HG02623 (cell line): ENCODE measurements around the gene EDEM3.
"Not testable (repeated sequence)": the region's sequence is repeated elsewhere in the genome, so short reads cannot be mapped to it uniquely, and the experiment has no call there.

Experiments used
- ATAC-seq: cut with Tn5 transposase; IDR thresholded peaks from one replicate; pipeline ENCODE4 v1.9.1; 2021; ENCODE audit warnings: moderate library complexity; ENCODE audit not compliant: unreplicated experiment

Gene EDEM3

DNA sequence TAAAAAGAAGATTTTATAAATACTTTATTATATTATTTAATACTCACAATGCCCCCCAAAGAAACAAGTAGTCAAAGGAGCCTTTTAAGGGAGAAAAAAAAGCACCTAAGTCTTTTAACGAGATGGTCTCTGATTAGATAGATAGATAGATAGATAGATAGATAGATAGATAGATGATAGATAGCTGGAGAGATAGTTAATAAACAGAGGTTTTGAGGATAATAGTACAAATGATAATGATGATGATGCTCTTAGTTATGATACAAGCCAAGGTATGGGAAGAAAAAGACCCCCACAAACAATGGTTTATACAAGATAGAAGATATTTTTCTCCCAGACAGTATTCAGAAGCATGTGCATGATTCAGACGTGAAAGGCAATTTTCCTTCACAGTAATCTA is 14.6 kb upstream of the EDEM3 start:
- ATAC-seq: no peak

DNA sequence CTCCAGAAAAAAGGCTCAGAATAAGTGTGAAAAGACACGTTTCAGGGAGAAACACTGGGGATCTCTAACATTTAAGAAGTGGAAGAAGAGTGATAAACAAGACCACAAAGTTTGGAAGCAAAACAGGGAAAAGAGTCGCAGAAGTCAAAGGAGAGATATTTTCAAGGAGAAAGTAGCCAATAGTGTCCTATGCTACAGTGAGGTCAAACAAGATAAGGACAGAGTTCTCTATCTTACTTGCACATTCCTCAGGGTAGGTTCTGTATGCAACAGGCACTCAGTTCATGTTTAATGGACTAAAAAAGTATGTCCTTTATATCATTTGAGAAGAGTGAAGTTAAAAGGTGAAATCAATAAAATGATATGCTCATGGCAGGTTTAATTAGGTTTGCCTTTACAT is 13.8 kb upstream of the EDEM3 start:
- no peak for ATAC-seq

DNA sequence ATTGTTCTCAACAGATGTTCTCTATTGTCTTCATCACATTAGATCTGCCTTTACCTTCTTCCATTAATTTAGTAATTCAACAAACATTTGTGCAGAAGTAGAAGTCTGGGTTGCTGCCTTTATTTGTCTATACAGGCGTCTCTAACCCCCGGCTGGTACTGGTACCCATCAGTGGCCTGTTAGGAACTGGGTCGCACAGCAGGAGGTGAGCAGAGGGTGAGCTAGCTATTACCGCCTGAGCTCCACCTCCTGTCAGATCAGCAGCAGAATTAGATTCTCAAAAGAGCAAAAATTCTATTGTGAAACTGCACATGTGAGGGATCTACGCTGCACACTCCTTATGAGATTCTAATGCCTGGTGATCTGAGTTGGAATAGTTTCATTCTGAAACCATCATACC is 12.9 kb upstream of the EDEM3 start:
- no peak for ATAC-seq

DNA sequence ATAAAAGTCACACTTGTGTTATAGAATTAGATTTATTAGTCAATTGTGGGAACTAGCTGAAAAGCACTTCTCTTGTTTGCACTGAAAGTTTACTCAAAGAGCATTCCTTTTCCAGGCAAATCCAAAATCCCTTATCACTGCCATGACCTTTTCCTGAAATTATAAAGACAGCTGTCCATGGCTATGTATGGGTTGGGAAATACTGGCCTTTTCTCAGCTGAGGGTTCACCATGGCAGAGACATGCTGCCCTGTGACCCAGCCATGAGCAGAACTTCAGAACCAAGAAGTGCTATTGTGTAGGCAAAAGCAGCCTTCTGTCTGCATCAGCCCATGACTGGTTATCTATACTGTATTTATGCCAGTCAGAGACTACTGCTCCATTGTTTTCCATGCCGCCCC is 9.8 kb upstream of the EDEM3 start:
- ATAC-seq: no peak

DNA sequence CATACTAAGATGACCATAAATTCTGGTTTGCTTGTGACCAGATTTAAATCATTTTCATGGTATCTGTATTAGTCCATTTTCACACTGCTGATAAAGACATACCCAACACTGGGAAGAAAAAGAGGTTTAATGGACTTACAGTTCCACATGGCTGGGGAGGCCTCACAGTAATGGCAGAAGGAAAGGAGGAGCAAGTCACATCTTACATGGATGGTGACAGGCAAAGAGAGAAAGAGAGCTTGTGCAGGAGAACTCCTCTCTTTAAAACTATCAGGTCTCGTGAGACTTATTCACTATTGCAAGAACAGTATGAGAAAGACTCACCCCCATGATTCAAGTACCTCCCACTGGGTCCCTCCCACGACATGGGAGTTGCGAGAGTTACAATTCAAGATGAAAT is 8.9 kb upstream of the EDEM3 start:
- ATAC-seq: not testable (repeated sequence)

DNA sequence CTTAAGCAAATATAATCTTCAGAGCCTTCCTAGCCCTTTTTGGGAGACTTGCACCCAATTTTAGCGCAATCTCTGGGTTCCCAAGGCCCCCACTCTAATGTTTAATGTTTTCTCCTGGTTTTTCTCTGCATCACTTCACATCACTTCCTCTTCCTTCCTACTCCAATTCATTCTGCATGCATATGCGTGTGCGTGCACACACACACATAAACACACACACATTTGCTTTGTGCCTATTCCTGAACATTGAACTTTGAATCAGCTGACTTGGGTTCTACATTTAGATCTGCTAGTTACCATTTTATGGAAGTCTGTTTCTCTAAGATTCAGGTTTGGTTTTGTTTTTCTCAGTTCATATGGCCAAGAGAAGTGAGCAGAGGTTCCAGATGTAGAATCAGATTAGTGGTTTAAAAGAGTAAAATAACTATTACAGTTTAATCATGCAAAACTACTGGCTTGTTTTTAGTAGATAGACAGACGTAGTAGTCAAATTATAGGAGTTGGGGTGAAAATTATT is 7.4 kb upstream of the EDEM3 start:
- no peak for ATAC-seq

DNA sequence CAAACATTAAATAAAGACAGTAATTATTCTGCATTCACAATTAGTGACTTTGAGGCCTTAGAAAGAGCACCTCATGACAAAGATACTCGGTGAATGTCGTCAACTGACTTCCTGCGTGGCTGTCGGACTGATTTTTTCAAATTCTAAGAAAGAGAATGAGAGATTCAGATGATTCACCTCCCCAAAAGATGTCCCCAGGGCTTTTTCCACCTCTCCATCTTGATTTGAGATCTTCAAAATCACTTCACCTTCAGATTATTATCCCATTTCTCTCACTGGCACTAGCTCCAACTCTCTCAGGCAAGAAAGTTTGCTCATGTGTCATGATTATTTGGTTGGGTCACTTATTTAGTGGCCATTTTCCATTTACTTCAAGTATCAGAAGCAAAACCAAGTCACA is 5.0 kb upstream of the EDEM3 start:
- ATAC-seq: no peak

DNA sequence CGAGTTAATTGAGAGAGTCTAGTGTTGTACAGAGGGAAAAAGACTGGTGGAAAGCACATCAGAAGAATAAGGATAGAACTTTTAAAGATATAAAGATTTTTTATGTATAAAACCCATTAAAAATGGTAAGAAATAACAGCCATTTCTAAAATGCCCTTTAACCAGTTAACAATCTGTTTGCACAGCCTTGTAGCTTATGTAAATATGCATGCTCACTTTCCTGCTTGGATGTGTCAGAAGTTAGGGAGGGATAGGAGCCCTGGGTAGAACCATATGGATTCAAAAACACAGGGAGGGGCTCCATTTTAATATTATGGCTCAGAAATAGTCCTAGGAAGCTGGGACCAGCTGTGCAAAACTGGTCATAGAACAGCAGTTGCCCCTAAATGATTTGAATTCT is 4.5 kb upstream of the EDEM3 start:
- ATAC-seq: no peak

DNA sequence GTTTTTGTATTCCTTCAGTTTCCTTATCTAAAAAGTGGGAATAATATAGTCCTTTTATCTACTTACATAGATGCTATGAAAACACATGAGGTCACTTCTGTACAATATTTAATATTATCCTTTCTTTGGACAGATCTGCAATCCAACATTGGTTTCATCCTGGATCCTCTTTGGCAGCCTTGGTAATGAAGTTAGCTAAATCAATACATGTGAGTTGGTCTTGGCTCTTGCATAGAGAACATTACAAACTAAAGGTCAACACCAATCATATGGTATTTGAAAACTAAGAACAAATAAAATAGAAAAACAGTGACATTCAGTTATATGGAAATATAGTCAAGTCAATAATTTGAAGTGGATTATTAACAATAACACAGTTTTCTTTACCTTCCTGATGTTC is 3.2 kb upstream of the EDEM3 start:
- no peak for ATAC-seq

DNA sequence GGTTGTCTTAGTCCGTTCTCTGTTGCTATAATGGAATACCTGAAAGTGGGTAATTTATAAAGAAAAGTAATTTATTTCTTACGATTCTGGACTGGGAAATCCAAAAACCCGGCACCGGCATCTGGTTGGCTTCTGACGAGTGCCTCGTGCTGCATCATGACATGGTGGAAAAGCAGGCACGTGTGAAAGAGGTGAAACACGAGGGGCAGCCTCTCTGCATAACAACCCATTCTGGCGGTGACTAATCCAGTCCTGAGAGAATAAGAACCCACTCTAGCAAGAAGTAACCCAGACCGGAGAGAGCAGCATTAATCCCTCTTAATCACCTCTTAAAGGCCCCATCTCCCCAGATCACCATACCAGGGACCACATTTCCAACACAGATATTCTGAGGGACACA is 2.7 kb upstream of the EDEM3 start:
- no peak for ATAC-seq

DNA sequence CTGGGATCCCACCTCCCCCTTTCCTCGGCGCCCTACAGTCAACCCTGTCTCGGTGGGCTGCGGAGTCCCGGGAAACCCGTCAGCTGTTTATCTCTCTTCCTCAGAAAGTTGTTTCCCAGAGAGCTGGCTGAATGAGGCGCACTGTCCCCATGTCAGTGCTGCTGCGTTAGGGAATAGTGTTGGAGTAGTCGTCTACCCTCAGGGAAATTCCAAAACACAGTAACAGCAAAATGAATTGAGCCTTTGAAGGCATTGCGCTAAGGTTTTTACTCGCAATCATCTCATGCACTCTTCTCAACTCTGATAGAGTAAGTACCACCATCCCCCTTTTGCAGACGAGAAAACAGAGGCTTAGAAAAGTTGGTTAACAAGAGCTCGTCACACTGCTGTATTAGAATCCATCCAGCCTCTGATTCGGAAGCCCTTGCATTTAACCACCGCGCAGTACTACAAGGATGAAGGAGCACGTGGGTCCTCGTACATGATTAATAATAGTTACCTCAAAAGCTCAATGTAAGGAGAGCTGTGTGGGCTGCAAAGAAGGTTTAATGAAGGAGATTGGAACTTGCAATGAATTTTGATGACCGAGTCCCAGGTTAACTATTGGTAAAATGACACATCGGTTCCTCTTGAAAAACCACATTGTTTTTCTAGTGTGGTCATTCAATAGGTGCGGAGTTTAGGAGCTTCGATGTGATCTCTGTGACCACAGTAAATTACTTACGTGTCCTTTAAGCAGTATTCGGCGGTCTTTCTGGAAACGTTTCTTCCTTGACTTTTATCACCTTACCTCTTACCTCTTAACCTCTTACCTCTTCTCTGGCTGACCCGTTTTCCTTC is 788 bp upstream of the EDEM3 start:
- ATAC-seq: peak; percentile 10

DNA sequence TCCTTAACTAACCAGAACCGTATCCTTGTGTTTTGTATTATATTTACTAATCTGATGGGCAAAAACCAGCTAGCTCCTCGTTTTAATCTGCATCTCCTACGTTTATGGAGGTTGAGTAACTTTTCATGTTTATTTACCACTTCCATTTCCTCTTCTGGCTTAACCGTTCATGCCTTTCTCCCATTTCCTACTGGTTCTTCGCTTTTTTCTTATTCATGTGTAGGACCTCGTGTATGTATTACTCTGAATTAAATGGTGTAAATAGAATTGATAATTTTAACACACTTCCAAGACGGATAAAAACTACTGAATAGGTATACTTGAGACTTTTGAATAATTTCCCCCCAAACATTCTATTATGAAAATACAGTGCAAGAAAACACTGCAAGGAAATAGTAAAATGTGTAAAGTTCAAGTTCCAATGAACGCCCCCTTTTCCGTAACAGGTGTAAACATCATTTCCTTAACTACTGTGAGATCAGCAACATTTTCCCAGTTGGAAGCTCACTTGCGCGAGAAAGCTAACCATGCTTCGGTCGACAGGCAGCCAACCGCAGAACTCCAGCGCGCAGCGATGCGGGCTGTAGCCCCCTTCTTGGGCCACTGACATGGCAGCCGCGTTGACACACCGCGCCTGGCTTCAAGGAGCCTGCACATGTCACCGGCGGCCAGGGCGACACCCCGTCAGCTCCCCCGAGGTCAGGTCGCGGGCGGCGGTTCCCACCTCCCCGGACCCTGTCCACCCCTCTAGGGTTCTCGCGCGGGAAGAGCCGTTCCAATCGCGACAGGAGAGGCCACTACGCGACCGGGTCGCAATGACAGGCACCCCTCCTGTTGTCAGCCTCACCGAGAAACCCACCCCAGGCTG is 816 bp downstream of the EDEM3 start:
- peak; percentile 2 for ATAC-seq

DNA sequence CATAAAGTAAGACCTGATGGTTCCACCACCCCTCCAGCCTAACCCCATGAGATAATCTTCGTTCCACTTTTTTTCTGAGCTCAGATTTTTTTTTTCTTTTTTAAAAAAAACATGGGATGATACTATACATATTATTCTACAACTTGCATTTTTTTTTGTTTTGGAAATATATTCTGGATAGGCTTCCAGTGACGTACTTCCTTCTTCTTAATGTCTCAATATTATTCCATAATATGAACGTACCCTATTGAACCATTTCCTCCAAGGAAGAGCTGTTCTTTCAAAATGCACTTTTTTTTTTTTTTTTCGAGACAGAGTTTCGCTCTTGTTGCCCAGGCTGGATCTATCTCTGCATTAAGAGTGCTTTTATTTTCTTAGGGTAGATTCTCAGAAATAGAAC is 1.5 kb downstream of the EDEM3 start:
- no peak for ATAC-seq

DNA sequence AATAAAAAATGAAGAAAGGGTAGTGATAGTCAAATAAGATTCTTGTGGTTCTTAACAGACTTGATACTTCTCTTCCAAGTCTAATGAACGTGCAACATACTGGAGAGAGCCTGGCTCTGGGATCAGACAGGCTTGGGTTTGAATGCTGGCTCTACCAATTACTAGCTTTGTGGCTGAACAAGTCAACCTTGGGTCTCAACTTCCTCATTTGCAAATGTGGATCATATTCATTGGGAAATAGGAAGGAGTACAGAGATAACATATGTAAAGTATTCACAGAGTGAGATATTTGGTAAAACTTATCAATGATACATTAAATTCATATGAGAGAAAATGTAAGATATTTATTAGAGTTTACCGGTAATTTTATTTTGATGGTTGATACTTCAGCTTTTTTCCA is 2.0 kb downstream of the EDEM3 start:
- ATAC-seq: no peak

DNA sequence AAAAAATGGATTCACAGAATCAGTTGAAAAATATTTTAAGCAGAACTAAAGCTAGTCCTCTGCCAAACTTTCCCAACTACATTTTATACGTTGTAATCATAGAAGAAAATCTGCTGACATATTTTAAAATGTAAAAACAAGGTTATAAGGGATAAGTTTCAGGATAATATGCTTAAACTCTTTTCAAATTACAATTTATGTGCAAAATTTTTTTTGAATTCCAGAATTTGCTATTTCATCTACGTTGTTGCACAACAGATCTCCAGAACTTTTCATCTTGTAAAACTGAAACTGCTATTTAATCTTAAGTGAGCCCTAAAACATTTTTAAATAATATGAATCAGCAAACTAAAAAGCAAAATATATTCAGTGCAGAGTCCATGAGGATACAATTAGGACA is 5.9 kb downstream of the EDEM3 start:
- ATAC-seq: no peak

DNA sequence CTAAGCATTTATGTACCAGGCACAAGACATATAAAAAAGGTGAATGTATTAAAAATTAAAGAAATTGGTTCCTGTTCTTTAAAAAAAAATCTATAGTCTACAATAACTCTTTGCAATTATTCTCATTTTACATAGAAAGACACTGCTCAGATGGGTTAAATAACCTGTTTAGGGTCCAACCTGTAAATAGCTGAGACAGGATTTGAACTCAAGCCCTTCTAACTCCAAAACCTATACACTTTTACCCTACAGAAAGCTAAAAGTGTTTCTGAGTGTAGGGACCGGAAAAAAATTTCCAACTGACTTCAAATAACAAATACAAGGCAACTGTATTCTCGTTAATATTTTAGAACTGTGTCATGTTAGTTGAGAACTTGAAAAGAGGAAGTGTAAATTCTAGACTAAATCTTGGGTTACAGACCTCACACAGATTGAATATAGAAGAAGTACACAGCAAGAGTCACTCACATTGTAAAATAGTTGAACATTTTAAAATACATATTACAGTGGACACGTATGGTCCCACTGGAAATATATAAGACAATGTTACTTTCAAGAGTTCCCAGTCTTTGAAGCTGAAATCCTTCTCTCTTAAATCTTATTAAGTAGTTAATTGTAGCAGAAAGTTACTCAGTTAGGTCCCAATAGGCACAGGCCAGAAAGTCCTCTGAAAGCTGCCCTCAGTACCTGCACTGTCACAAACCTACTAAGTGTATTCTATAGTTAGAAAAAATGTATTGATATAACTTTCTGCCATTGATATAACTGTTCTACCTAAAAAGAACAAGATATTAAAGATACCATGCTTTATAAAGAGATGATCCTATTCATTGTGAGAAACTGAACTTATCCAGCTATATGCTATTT is 7.3 kb downstream of the EDEM3 start:
- ATAC-seq: peak; percentile 68

DNA sequence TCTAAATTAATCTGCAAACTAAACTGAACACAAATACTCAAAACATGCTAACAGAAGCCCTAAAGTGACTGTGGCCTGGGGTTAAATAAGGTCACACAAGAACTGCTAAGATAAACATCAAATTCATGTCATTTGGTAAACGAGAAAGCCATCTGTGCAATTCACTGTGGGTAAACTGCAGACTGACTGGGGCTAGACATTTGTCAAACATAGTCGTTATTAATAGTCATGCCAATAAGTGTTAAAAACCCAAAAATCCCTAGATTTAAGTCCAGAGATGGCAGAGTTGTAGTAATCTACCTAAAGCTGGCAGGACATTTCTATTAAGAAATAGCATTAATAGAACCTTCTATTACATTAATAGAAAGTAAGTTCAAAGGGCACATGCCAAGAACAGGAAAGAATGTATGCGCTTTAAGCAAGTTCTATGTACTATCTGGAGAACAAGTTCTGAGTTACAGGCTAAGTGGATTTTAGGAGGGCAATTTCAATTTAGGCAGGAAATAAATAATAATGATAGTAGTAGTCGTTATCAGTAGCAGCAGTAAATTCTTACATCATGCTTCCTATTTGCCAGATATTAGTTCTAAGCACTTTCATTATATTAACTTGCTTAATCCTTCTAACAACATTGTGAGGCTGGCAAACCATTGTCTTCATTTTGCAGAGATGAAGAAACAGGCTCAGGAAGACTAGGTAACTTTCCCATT is 8.6 kb downstream of the EDEM3 start:
- ATAC-seq: no peak

DNA sequence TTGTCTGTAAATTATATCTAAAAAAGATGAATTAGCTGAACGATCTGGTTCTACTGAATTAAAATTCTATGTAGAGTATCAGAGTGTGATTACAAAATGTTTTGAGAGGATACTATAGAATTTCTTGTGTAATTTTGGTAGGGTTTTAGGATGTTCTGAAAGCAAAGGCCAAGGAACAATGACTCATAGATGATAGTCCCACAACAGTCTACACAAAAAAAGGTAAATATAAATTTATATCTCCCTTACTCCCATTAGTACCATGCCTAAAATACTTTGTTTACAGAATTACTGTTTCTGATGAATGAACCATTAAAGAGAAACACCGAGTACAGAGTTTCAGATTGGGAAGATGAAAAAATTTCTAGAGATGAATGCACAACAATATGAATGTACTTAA is 9.5 kb downstream of the EDEM3 start:
- no peak for ATAC-seq

DNA sequence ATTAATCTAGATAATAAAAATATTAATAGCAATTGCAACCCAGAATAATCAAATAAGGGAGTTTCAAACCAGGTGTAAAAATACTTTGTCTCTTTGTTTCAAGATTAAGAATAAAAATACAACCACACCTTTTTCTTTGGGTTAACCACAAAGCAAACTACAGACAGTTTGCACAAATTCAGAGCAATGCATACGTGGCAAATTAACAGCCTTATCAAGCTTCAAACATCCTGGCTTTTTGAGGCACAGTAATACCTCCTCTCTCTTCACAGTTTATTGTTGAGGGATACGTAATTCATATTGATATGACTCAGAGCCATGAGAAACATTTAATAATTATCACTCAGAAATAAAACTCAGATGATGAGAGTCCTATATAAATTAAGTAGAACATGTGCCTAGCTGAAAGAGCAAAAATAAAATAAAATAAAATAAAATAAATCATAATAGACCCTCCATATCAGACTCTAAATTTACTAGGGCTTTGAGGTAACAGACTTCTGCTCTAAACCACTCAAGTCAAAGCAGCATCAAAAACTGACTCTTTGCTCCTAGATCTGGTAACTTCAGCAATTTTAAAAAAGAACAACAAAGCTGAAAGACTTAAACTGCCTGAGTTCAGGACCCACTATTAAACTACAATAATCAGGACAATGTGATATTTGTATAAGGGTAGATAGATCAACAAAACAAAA is 11.4 kb downstream of the EDEM3 start:
- peak; percentile 47 for ATAC-seq

DNA sequence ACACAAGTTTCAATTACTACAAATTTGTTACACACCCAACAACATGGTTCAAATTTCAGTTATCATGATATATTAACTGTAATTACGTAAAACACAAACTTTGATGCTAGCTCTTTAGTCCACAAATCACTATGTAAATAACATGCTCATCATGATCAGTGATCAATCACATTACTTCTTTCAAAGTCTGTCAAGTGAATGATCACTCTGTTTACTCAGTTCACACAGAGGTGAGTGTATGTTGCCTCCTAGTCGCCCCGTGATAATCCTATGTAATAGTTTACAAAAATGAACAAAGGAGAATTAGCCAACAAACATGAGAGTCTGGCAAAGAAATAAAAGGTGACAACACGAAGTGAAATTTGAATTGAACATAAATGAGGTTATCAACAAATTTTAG is 14.3 kb downstream of the EDEM3 start:
- ATAC-seq: no peak
